AG09309 (cell line): ENCODE data around the gene RTN4RL1.
A peak's percentile ranks its signal among the peaks of the same experiment; 100 is the strongest.

ENCODE experiments used
- DNase-seq: peaks from one replicate; pipeline ENCODE4 v3.0.0-alpha.2; 2010; ENCODE audit warnings: low read depth
- H3K4me3 ChIP-seq: 2 replicates; pipeline ENCODE4 v1.5.1; 2011; ENCODE audit warnings: mild to moderate bottlenecking, low read depth, low read length, moderate library complexity; ENCODE audit not compliant: control insufficient read depth
- CTCF ChIP-seq: IDR thresholded peaks from 2 replicates; pipeline ENCODE4 v1.5.1; 2011; ENCODE audit warnings: mild to moderate bottlenecking, low read depth, low read length, inconsistent platforms; ENCODE audit not compliant: insufficient read depth, control insufficient read depth; ENCODE audit errors: missing control alignments

Gene RTN4RL1

GRCh38 chr17:2059547-2060384, 34.6 kb upstream of the RTN4RL1 start:
- no peak for DNase-seq
- no peak overlapping the region for H3K4me3 ChIP-seq
- TF ChIP-seq CTCF: no peak

- no peak for DNase-seq
- H3K4me3 ChIP-seq: no peak overlapping the region
- TF ChIP-seq CTCF: peak; percentile 48
Observed at GRCh38 chr17:2058586-2059546, 33.7 kb upstream of the RTN4RL1 start.

- no peak for DNase-seq
- TF ChIP-seq CTCF: no peak
- no peak overlapping the region for H3K4me3 ChIP-seq
Observed at GRCh38 chr17:2057760-2058585, 32.8 kb upstream of the RTN4RL1 start.

GRCh38 chr17:2057175-2057759, 32.1 kb upstream of the RTN4RL1 start:
- no peak for DNase-seq
- TF ChIP-seq CTCF: no peak
- H3K4me3 ChIP-seq: no peak overlapping the region

- no peak for DNase-seq
- H3K4me3 ChIP-seq: peak overlapping the region; percentile 55
- no peak for TF ChIP-seq CTCF
Observed at GRCh38 chr17:2056206-2057174, 31.4 kb upstream of the RTN4RL1 start.
